GM23338 (cell line): ENCODE measurements around the gene SPIRE2. TPM values are rescaled to one million over a fixed set of nuclear protein-coding genes. Genes with fewer than 3 reads are reported as not detected.
"Not testable (repeated sequence)": the region's sequence is repeated elsewhere in the genome, so short reads cannot be mapped to it uniquely, and the experiment has no call there.

Source experiments
- ATAC-seq: fragments of 200-7000 bp; cut with Tn5 transposase; 3 replicates; pipeline ENCODE4 v1.9.1; 2020
- DNase-seq: peaks from one replicate; pipeline ENCODE4 v3.0.0-alpha.2; 2015; ENCODE audit warnings: low spot score
- H2AFZ ChIP-seq: fragments of 200-600 bp; sonication (generic); 2 replicates; pipeline ENCODE4 v1.8.0; 2016; ENCODE audit warnings: antibody characterized with exemption, mild to moderate bottlenecking, moderate library complexity
- H3F3A ChIP-seq: fragments of 200-600 bp; sonication (generic); replicated peaks from 2 replicates; pipeline ENCODE4 v1.8.0; 2017; ENCODE audit warnings: antibody characterized with exemption, mixed run types, low read depth
- H3K27ac ChIP-seq: fragments of 200-600 bp; sonication (generic); 2 replicates; pipeline ENCODE4 v1.6.1; 2016; ENCODE audit warnings: low read depth
- H3K27me3 ChIP-seq: fragments of 200-600 bp; sonication (generic); 2 replicates; pipeline ENCODE4 v1.8.0; 2016; ENCODE audit warnings: mild to moderate bottlenecking, mixed run types, moderate library complexity; ENCODE audit not compliant: insufficient read depth
- H3K36me3 ChIP-seq: fragments of 200-600 bp; sonication (generic); 2 replicates; pipeline ENCODE4 v1.8.0; 2016; ENCODE audit warnings: mild to moderate bottlenecking; ENCODE audit not compliant: insufficient read depth
- H3K4me1 ChIP-seq: fragments of 200-600 bp; sonication (generic); 2 replicates; pipeline ENCODE4 v1.8.0; 2016; ENCODE audit warnings: mild to moderate bottlenecking, moderate library complexity; ENCODE audit not compliant: insufficient read depth
- H3K4me2 ChIP-seq: fragments of 200-600 bp; sonication (generic); 2 replicates; pipeline ENCODE4 v1.7.1; 2017; ENCODE audit warnings: mixed run types
- H3K4me3 ChIP-seq: fragments of 200-600 bp; sonication (generic); 2 replicates; pipeline ENCODE4 v1.6.1; 2016; ENCODE audit warnings: mixed run types
- H3K79me2 ChIP-seq: fragments of 200-600 bp; sonication (generic); replicated peaks from 2 replicates; pipeline ENCODE4 v1.8.0; 2017; ENCODE audit warnings: mild to moderate bottlenecking; ENCODE audit not compliant: insufficient read depth
- H3K9me2 ChIP-seq: fragments of 200-600 bp; sonication (generic); 2 replicates; pipeline ENCODE4 v1.8.0; 2017; ENCODE audit not compliant: insufficient read depth
- H4K20me1 ChIP-seq: fragments of 200-600 bp; sonication (generic); replicated peaks from 2 replicates; pipeline ENCODE4 v1.8.0; 2017; ENCODE audit warnings: mild to moderate bottlenecking; ENCODE audit not compliant: insufficient read depth
- H3K27ac Mint-ChIP-seq: 2 replicates; pipeline ENCODE4 v1.8.0; 2020; ENCODE audit warnings: inconsistent platforms, mild to moderate bottlenecking, moderate library complexity, mixed read lengths
- H3K27me3 Mint-ChIP-seq: 3 replicates; pipeline ENCODE4 v1.8.0; 2022; ENCODE audit warnings: low read depth, mild to moderate bottlenecking, moderate library complexity, mixed read lengths, inconsistent platforms; ENCODE audit not compliant: insufficient read depth, poor library complexity
- H3K36me3 Mint-ChIP-seq: 3 replicates; pipeline ENCODE4 v1.8.0; 2021; ENCODE audit warnings: low read depth, mild to moderate bottlenecking, inconsistent platforms, moderate library complexity, mixed read lengths
- H3K4me1 Mint-ChIP-seq: 3 replicates; pipeline ENCODE4 v1.8.0; 2020; ENCODE audit warnings: mild to moderate bottlenecking, inconsistent platforms, mixed read lengths
- H3K4me3 Mint-ChIP-seq: 3 replicates; pipeline ENCODE4 v1.8.0; 2021; ENCODE audit warnings: moderate library complexity, mild to moderate bottlenecking, inconsistent platforms, mixed read lengths
- H3K9me3 Mint-ChIP-seq: 3 replicates; pipeline ENCODE4 v1.8.0; 2020; ENCODE audit warnings: moderate library complexity, mild to moderate bottlenecking, inconsistent platforms, mixed read lengths
- STAT1 ChIP-seq: IDR thresholded peaks from one replicate; pipeline ENCODE4 v1.6.1; 2016; ENCODE audit warnings: antibody characterized with exemption; ENCODE audit not compliant: unreplicated experiment
- ZNF331 ChIP-seq: fragments of 250-450 bp; sonication (Bioruptor Pico); IDR thresholded peaks from 2 replicates; pipeline ENCODE4 v1.5.0; 2020; ENCODE audit warnings: low read depth, mild to moderate bottlenecking, moderate library complexity
- polyA plus RNA-seq: library from polyadenylated mRNA; unstranded; fragments of >200 nt; fragmentation: Nextera tagmentation; extraction: Ambion mirVana; gene quantifications from 2 replicates; pipeline ENCODE4 v1.2.1, GENCODE V29; 2016
- total RNA-seq: library from RNA; depleted of rRNA; stranded (reverse); fragments of >200 nt; shearing (Covaris generic); gene quantifications from 2 replicates; pipeline ENCODE4 v1.2.3, GENCODE V29; 2014
- TF ChIP-seq, protein P1 (sequence below): fragments of 250-450 bp; sonication (Bioruptor Pico); IDR thresholded peaks from 2 replicates; pipeline ENCODE4 v1.5.0; 2020; ENCODE audit warnings: mild to moderate bottlenecking, moderate library complexity

The SPIRE2 gene
- total and polyA plus RNA-seq, 2 experiments from 2014 or later, result 5.0 to 15.2 TPM

DNA sequence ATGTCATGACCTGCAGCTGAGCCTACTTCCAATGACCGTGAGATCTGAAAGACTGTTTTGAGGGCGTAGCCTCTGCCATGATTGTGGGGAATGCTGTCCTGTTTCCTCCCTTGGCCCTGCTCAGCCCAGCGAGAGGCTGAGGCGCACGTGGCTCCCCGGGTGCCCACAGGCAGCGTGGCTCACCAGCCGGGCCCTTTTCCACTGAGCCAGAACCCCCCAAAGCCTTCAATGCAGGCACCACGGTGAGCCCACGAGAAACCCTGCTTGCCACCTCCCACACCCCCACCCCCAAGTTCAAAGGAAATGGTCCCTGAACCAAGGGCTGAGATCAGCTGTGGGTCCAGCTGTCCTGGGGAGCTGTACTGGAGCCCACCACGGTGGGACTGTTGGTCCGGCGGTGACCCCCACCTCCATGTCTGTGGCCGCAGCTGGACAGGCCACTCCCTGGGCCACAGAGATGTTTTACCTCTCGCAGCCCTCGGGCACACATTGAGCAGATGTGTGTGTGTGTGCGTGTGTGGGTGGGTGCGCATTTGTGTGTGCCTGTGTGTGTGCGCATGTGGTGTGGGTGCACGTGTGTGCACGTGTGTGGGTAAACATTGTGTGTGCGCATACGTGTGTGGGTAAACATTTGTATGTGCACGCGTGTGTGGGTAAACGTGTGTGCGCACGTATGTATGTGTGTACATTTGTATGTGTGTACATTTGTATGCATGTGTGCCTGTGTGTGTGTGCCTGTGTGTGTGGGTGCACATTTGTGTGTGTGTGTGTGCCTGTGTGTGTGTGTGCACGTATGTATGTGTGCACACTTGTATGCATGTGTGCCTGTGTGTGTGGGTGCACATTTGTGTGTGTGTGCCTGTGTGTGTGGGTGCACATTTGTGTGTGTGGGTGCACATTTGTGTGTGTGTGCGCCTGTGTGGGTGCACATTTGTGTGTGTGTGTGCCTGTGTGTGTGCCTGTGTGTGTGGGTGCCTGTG, 85.4 kb downstream of the SPIRE2 start (continued):
- TF ChIP-seq, protein P1, sequence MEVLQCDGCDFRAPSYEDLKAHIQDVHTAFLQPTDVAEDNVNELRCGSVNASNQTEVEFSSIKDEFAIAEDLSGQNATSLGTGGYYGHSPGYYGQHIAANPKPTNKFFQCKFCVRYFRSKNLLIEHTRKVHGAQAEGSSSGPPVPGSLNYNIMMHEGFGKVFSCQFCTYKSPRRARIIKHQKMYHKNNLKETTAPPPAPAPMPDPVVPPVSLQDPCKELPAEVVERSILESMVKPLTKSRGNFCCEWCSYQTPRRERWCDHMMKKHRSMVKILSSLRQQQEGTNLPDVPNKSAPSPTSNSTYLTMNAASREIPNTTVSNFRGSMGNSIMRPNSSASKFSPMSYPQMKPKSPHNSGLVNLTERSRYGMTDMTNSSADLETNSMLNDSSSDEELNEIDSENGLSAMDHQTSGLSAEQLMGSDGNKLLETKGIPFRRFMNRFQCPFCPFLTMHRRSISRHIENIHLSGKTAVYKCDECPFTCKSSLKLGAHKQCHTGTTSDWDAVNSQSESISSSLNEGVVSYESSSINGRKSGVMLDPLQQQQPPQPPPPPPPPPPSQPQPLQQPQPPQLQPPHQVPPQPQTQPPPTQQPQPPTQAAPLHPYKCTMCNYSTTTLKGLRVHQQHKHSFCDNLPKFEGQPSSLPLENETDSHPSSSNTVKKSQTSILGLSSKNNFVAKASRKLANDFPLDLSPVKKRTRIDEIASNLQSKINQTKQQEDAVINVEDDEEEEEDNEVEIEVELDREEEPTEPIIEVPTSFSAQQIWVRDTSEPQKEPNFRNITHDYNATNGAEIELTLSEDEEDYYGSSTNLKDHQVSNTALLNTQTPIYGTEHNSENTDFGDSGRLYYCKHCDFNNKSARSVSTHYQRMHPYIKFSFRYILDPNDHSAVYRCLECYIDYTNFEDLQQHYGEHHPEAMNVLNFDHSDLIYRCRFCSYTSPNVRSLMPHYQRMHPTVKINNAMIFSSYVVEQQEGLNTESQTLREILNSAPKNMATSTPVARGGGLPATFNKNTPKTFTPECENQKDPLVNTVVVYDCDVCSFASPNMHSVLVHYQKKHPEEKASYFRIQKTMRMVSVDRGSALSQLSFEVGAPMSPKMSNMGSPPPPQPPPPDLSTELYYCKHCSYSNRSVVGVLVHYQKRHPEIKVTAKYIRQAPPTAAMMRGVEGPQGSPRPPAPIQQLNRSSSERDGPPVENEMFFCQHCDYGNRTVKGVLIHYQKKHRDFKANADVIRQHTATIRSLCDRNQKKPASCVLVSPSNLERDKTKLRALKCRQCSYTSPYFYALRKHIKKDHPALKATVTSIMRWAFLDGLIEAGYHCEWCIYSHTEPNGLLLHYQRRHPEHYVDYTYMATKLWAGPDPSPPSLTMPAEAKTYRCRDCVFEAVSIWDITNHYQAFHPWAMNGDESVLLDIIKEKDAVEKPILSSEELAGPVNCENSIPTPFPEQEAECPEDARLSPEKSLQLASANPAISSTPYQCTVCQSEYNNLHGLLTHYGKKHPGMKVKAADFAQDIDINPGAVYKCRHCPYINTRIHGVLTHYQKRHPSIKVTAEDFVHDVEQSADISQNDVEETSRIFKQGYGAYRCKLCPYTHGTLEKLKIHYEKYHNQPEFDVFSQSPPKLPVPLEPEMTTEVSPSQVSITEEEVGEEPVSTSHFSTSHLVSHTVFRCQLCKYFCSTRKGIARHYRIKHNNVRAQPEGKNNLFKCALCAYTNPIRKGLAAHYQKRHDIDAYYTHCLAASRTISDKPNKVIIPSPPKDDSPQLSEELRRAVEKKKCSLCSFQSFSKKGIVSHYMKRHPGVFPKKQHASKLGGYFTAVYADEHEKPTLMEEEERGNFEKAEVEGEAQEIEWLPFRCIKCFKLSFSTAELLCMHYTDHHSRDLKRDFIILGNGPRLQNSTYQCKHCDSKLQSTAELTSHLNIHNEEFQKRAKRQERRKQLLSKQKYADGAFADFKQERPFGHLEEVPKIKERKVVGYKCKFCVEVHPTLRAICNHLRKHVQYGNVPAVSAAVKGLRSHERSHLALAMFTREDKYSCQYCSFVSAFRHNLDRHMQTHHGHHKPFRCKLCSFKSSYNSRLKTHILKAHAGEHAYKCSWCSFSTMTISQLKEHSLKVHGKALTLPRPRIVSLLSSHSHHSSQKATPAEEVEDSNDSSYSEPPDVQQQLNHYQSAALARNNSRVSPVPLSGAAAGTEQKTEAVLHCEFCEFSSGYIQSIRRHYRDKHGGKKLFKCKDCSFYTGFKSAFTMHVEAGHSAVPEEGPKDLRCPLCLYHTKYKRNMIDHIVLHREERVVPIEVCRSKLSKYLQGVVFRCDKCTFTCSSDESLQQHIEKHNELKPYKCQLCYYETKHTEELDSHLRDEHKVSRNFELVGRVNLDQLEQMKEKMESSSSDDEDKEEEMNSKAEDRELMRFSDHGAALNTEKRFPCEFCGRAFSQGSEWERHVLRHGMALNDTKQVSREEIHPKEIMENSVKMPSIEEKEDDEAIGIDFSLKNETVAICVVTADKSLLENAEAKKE (CRISPR knock-in tag), result no peak
- TF ChIP-seq STAT1, result no peak

DNA sequence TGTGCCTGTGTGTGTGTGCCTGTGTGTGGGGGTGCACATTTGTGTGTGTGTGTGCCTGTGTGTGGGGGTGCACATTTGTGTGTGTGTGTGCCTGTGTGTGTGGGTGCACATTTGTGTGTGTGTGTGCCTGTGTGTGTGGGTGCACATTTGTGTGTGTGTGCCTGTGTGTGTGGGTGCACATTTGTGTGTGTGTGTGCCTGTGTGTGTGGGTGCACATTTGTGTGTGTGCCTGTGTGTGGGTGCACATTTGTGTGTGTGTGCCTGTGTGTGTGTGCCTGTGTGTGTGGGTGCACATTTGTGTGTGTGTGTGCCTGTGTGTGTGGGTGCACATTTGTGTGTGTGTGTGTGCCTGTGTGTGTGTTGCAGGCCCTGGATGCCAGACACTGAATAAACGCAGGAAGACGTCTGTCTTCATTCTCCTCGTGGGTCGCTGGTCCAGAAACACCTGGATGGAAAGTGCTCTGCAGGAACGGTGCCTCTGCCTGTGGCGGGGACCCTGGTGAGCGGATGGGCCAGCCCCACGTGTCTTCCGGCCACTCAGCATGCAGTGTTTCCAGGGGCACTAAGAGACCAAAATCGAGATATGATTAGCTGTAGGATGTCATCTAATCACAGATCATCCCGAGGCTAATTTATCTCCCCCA, 86.5 kb downstream of the SPIRE2 start:
- H3K4me3 ChIP-seq, H3K4me3 Mint-ChIP-seq, H3K4me2 ChIP-seq, DNase-seq, ATAC-seq, H3K36me3 Mint-ChIP-seq, H3K27me3 ChIP-seq, H3K36me3 ChIP-seq, H4K20me1 ChIP-seq, H3K79me2 ChIP-seq, H3K27ac ChIP-seq, H3K9me3 Mint-ChIP-seq, H2AFZ ChIP-seq, H3K4me1 Mint-ChIP-seq, H3K9me2 ChIP-seq, H3K27ac Mint-ChIP-seq: not testable (repeated sequence)
- H3K27me3 Mint-ChIP-seq, result peaks cover 42% of the 10 kb centered on the region
- peaks cover 19% of the 10 kb centered on the region for H3F3A ChIP-seq
- H3K4me1 ChIP-seq, result peaks cover 11% of the 10 kb centered on the region
- TF ChIP-seq ZNF331, result peak; percentile 67
